ENCODE results near the gene CCNJ. TPM values are rescaled to one million over a fixed set of nuclear protein-coding genes. Genes with fewer than 3 reads are reported as not detected.
A peak's percentile ranks its signal among the peaks of the same experiment; 100 is the strongest.
"Not testable (repeated sequence)": the region's sequence is repeated elsewhere in the genome, so short reads cannot be mapped to it uniquely, and the experiment has no call there.

Gene CCNJ, protein sequence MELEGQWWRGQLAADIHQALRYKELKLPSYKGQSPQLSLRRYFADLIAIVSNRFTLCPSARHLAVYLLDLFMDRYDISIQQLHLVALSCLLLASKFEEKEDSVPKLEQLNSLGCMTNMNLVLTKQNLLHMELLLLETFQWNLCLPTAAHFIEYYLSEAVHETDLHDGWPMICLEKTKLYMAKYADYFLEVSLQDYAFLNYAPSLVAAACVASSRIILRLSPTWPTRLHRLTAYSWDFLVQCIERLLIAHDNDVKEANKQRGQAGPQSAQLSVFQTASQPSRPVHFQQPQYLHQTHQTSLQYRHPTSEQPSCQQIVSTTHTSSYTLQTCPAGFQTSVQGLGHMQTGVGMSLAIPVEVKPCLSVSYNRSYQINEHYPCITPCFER
- 2.6 and 4.5 TPM in 2 replicates for total RNA-seq (ENCODE audit: low replicate concordance)

DNA sequence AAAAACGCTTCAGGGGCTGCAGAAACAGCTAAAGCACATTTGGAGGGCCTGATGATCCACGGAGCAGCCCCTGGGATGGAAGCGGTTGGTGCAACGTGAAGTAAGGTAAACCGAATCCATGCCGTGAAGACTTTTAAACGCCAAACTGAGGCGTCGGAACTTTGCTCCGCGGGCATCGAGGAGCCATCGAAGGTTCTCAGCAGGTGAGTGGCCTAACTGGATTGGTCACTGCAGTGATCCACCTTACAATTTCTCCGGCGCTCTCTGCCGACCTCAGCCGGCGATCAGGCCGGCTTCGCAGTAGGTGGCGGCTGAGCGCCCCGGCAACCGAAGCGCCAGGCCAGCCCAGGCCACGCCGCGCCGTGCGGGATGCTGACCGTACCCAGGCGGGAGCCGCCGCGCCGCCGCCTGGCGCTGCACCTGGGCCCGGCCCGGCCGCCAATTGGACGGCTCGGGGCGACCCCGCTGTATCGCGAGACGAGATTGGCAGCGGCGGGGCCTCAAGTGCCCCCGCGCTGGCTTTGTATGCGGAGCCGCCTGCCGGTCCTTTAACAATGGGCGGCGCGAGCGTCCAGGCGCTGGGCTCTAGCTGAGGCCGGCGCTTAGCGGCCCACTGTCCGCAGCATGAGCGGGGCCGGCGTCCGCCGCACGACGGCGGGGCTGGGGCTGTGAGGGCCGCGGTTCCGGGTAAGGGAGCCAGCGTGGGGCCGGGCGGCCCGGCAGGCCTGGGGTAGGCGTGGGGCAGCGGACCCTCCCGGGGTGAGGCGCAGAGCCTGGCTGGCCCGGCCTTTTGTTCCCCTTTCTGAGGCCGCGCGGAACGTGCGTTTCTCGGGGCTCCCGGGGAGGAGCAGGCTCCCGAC, at the start of gene CCNJ:
Gene CCNJ, plus strand, starts transcription at position 551 of the 860 bp plus-strand sequence. CDS start 811 bp downstream, outside the sequence.
- DNase-seq (ENCODE audit: low read depth) = peak; percentile 85
- TF ChIP-seq, protein P1, sequence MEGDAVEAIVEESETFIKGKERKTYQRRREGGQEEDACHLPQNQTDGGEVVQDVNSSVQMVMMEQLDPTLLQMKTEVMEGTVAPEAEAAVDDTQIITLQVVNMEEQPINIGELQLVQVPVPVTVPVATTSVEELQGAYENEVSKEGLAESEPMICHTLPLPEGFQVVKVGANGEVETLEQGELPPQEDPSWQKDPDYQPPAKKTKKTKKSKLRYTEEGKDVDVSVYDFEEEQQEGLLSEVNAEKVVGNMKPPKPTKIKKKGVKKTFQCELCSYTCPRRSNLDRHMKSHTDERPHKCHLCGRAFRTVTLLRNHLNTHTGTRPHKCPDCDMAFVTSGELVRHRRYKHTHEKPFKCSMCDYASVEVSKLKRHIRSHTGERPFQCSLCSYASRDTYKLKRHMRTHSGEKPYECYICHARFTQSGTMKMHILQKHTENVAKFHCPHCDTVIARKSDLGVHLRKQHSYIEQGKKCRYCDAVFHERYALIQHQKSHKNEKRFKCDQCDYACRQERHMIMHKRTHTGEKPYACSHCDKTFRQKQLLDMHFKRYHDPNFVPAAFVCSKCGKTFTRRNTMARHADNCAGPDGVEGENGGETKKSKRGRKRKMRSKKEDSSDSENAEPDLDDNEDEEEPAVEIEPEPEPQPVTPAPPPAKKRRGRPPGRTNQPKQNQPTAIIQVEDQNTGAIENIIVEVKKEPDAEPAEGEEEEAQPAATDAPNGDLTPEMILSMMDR (IDR thresholded peaks at IDR 0.05; ENCODE audit: insufficient read depth, low read length) = no peak
- peak within 1 kb of the TSS; percentile 80 for H3K4me3 ChIP-seq (ENCODE audit: low read depth, low read length)

DNA sequence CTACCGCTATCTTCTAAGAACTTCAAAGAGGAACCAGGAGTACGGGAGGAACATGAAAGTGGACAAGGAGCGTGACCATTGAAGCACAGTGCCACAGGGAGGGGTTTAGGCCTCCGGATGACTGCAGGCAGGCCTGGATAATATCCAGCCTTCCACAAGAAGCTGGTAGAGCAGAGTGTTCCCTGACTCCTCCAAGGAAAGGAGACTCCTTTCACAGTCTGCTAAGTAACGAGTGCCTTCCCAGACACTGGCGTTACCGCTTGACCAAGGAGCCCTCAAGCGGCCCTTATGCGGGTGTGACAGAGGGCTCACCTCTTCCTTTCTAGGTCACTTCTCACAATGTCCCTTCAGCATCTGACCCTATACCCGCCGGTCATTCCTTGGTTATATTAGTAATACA, 49.0 kb upstream of the CCNJ start:
- not testable (repeated sequence) for H3K4me3 ChIP-seq (ENCODE audit: low read depth, low read length); DNase-seq (ENCODE audit: low read depth)

DNA sequence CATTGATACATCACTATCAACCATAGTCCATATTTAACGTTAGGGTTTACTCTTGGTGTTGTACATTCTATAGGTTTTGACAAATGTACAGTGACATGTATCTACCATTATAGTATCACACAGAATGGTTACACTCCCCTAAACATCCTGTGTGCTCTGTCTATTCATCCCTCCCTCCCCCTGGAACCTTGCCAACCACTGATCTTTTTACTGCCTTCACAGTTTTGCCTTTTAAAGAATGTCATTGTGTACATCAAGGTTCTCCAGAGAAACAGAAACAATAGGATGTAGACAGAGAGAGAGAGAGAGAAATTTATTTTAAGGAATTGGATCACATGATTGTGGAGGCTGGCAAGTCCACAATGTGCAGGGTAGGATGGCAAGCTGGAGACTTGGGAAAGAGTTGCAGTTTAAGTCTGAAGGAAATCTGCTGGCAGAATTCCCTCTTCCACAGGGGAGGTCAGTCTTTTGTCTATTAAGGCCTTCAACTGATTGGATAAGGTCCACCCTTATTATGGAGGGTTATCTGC, 45.1 kb upstream of the CCNJ start:
- TF ChIP-seq, protein P1 (IDR thresholded peaks at IDR 0.05; ENCODE audit: insufficient read depth, low read length) = no peak
- no peak overlapping the region for H3K4me3 ChIP-seq (ENCODE audit: low read depth, low read length)
- no peak for DNase-seq (ENCODE audit: low read depth)

DNA sequence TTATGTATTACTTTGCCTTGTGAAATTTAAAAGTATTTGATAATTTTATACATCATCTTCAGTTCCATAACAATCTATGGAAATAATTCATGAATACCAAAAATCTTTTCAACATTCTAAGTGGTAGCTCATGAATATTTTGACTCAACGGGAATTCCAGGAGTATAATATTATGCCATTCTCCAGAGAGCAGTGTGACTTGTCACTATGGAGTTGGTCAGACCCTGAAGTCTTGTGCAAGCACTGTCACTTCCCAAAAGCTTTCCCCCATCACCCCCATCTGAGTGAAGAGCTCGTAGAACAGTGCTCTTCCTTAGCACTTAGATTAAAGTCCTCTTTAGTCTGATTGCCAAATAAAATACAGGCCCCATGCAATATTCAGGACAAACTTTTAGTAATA, 29.4 kb upstream of the CCNJ start:
- TF ChIP-seq, protein P1 (IDR thresholded peaks at IDR 0.05; ENCODE audit: insufficient read depth, low read length) = no peak

DNA sequence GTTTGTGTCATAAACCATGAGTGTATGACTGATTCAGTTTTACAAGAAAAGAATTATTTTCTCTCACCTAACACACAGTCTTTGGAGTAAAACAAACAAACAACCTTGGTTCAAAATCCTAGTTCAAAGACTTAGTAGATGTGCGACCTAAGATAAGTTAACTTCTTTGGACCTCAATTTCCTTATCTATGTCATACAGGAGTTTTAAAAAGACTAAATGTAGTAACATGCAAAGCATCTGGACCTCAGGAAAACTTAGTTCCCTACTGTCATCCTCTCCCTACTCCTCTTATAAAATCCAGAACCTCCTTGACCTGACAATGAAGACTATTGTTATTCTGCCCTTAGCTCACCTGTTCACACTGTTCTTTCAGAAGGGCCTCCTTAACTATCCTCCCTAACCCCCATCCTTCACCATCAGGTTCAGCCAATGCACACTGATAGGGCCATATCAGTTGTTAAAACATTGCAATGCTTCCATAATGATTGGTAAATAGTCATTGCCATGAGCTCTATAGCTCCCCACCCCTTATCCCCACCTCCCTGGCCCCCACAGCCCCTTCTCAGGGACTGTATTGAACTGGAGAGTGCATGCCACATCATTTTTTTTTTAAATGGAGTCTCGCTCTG, 28.8 kb upstream of the CCNJ start:
- TF ChIP-seq, protein P1 (IDR thresholded peaks at IDR 0.05; ENCODE audit: insufficient read depth, low read length) = no peak
- no peak overlapping the region for H3K4me3 ChIP-seq (ENCODE audit: low read depth, low read length)
- DNase-seq (ENCODE audit: low read depth) = no peak

More for the DNA sequence above, 29.4 kb upstream of the CCNJ start:
- H3K4me3 ChIP-seq (ENCODE audit: low read depth, low read length) = no peak overlapping the region
- no peak for DNase-seq (ENCODE audit: low read depth)

DNA sequence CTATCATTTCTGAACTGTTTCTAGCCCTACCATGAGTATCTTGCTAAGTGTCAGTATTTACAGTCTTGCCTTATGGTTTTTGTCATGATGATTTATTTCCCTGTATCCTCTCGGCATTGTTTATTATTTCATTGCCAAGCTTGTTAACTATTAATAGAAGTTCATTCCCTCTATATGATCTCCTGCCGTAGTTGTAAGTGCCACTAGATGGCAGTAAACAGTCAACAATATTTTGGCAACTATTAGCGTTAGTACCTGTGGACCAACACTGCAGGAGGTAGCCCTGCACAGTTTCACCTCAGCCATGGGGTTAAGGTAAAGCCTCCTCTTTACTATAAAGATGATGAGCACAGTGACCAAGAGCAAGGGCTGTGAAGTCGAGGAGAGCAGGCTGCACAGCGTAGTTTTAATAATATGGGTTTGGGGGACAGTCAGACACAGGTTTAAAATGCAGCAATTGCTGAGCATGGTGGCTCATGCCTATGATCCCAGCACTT, 26.1 kb upstream of the CCNJ start:
- no peak overlapping the region for H3K4me3 ChIP-seq (ENCODE audit: low read depth, low read length)
- TF ChIP-seq, protein P1 (IDR thresholded peaks at IDR 0.05; ENCODE audit: insufficient read depth, low read length) = peak; percentile 82
- DNase-seq (ENCODE audit: low read depth) = peak; percentile 68
